ENCODE data around the gene RPTOR. TPM values are rescaled to one million over a fixed set of nuclear protein-coding genes. Genes with fewer than 3 reads are reported as not detected.

The RPTOR gene
- total and polyA plus RNA-seq, 2 donors (not counting 1 experiment from before 2014, with no cell fraction given) = 6.7 to 22.8 TPM

GRCh38 chr17:80783486-80783885 is 238.8 kb downstream of the RPTOR start:
- no peak overlapping the region for H2AFZ ChIP-seq (ENCODE audit: low read length)
- H4K20me1 ChIP-seq (ENCODE audit: control insufficient read depth, extremely low read depth, insufficient read depth, low read length) = no peaks in the 10 kb centered on the region
- H3K9ac ChIP-seq (ENCODE audit: insufficient read depth, low read length) = no peak overlapping the region
- H3K27me3 ChIP-seq (ENCODE audit: control insufficient read depth, insufficient read depth, low read length) = no peaks in the 10 kb centered on the region
- peaks cover 2% of the 10 kb centered on the region for H3K36me3 ChIP-seq (ENCODE audit: control insufficient read depth, insufficient read depth, low read length)
- H3K9me3 ChIP-seq (ENCODE audit: control insufficient read depth, insufficient read depth, low read depth, low read length) = no peaks in the 10 kb centered on the region
- no peaks in the 10 kb centered on the region for H3K79me2 ChIP-seq (ENCODE audit: control insufficient read depth, insufficient read depth, low read length)
- H3K4me2 ChIP-seq (ENCODE audit: extremely low read depth, insufficient read depth, low read length) = no peak overlapping the region
- TF ChIP-seq CTCF (conservative IDR thresholded peaks at IDR 0.05 in 1 of 2, IDR thresholded peaks at IDR 0.05 in 1 of 2; ENCODE audit: low read depth in 1 of 2, low read length in 2 of 2) (no peak), EZH2 (IDR thresholded peaks at IDR 0.05; ENCODE audit: low read length, missing control alignments) (no peak)
- peak; percentile 32 to 36 for DNase-seq (ENCODE audit: low read depth in 2 of 2)
- no peak overlapping the region for H3K27ac ChIP-seq (ENCODE audit: insufficient read depth, low read length)
- peaks cover 5% of the 10 kb centered on the region for H3K4me1 ChIP-seq (ENCODE audit: control insufficient read depth, extremely low read depth, insufficient read depth, low read length)
- H3K4me3 ChIP-seq (replicated peaks in 1 of 4; ENCODE audit: control extremely low read depth in 1 of 4, insufficient read depth in 1 of 4, low read depth in 3 of 4, low read length in 4 of 4) = no peak overlapping the region

- Histone ChIP-seq H4K20me1 (ENCODE audit: control insufficient read depth, extremely low read depth, insufficient read depth, low read length) (no peaks in the 10 kb centered on the region), H3K4me3 (replicated peaks in 1 of 4; ENCODE audit: control extremely low read depth in 1 of 4, insufficient read depth in 1 of 4, low read depth in 3 of 4, low read length in 4 of 4) (no peak overlapping the region), H3K9me3 (ENCODE audit: control insufficient read depth, insufficient read depth, low read depth, low read length) (no peaks in the 10 kb centered on the region), H3K36me3 (ENCODE audit: control insufficient read depth, insufficient read depth, low read length) (peaks cover 2% of the 10 kb centered on the region), H2AFZ (ENCODE audit: low read length) (no peak overlapping the region), H3K4me2 (ENCODE audit: extremely low read depth, insufficient read depth, low read length) (no peak overlapping the region), H3K9ac (ENCODE audit: insufficient read depth, low read length) (no peak overlapping the region), H3K4me1 (ENCODE audit: control insufficient read depth, extremely low read depth, insufficient read depth, low read length) (peaks cover 5% of the 10 kb centered on the region), H3K27ac (ENCODE audit: insufficient read depth, low read length) (peak overlapping the region; percentile 10), H3K27me3 (ENCODE audit: control insufficient read depth, insufficient read depth, low read length) (no peaks in the 10 kb centered on the region), H3K79me2 (ENCODE audit: control insufficient read depth, insufficient read depth, low read length) (no peaks in the 10 kb centered on the region)
- DNase-seq (ENCODE audit: low read depth in 2 of 2) = no peak
- TF ChIP-seq CTCF (conservative IDR thresholded peaks at IDR 0.05 in 1 of 2, IDR thresholded peaks at IDR 0.05 in 1 of 2; ENCODE audit: low read depth in 1 of 2, low read length in 2 of 2) (no peak), EZH2 (IDR thresholded peaks at IDR 0.05; ENCODE audit: low read length, missing control alignments) (no peak)
Measured at GRCh38 chr17:80783971-80784370, 239.3 kb downstream of the RPTOR start.

DNA sequence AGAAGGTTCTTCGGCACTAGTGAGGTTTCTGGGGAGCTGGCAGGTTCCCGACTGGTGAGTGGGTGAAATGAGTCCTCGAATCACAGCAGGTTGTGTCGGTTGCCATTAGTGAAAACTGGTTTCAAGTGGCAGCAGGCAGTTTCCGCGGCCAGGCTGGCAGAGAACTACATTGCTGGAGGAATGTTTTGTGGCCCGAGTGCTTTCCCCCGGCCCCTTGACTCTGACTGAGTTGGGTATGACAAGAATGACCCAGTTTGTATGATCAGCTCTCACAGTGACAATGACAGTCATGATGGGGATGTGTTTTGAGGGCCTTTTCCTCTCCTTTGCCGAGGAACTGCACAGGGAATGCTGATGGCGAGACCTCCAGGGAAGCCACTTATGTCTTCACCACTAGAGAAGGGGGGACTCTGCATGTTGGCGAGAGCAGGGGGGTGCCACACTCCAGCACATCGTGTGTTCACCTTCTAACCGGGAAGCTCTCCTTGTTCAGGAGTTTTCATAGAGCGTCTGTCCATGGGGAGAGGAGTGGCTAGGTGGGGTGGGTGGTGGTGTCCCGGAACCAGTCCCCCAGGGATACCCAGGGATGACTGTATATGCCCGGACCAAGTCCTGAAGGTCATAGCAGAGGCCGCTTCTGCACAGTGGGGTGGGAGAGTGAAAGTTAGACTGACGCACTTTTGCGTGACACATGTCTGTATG is 241.0 kb downstream of the RPTOR start:
- peak in 1 of 2 donors; percentile 26 for DNase-seq (ENCODE audit: low read depth in 2 of 2)
- Histone ChIP-seq H3K79me2 (ENCODE audit: control insufficient read depth, insufficient read depth, low read length) (peaks cover 2% of the 10 kb centered on the region), H3K27ac (ENCODE audit: insufficient read depth, low read length) (no peak overlapping the region), H3K4me1 (ENCODE audit: control insufficient read depth, extremely low read depth, insufficient read depth, low read length) (peaks cover 17% of the 10 kb centered on the region), H3K9ac (ENCODE audit: insufficient read depth, low read length) (no peak overlapping the region), H3K27me3 (ENCODE audit: control insufficient read depth, insufficient read depth, low read length) (no peaks in the 10 kb centered on the region), H4K20me1 (ENCODE audit: control insufficient read depth, extremely low read depth, insufficient read depth, low read length) (no peaks in the 10 kb centered on the region), H3K36me3 (ENCODE audit: control insufficient read depth, insufficient read depth, low read length) (no peaks in the 10 kb centered on the region), H3K4me3 (replicated peaks in 1 of 4; ENCODE audit: control extremely low read depth in 1 of 4, insufficient read depth in 1 of 4, low read depth in 3 of 4, low read length in 4 of 4) (no peak overlapping the region), H2AFZ (ENCODE audit: low read length) (no peak overlapping the region), H3K9me3 (ENCODE audit: control insufficient read depth, insufficient read depth, low read depth, low read length) (no peaks in the 10 kb centered on the region), H3K4me2 (ENCODE audit: extremely low read depth, insufficient read depth, low read length) (no peak overlapping the region)
- TF ChIP-seq CTCF (conservative IDR thresholded peaks at IDR 0.05 in 1 of 2, IDR thresholded peaks at IDR 0.05 in 1 of 2; ENCODE audit: low read depth in 1 of 2, low read length in 2 of 2) = no peak
- TF ChIP-seq EZH2 (IDR thresholded peaks at IDR 0.05; ENCODE audit: low read length, missing control alignments) = no peak
